GM20431 (cell line): ENCODE measurements around the gene PTPN5.
"Not testable (repeated sequence)": the region's sequence is repeated elsewhere in the genome, so short reads cannot be mapped to it uniquely, and the experiment has no call there.

ENCODE experiments used
- in situ Hi-C: fragments of 300-500 bp; cut with MseI, MboI; formaldehyde crosslinking; loops from one replicate; pipeline ENCODE4 v1.15.0; 2020; ENCODE audit warnings: low sequenced_read_pairs; ENCODE audit not compliant: unreplicated experiment

Gene PTPN5

GRCh38 chr11:18698341-18699268, 93.0 kb downstream of the PTPN5 start, which contains the start of gene TMEM86A:
Gene TMEM86A, plus strand, starts transcription at chr11:18698779. Its CDS starts 108 bp downstream, at chr11:18698887.
- in situ Hi-C loops = no loop called here

GRCh38 chr11:18697576-18697975, 94.0 kb downstream of the PTPN5 start:
- in situ Hi-C loops = no loop called here

GRCh38 chr11:18696638-18697225, 94.9 kb downstream of the PTPN5 start:
- in situ Hi-C loops = no loop called here

- in situ Hi-C loops = no loop called here
Observed at GRCh38 chr11:18692941-18693760, 98.4 kb downstream of the PTPN5 start.

- in situ Hi-C loops = not testable (repeated sequence)
Observed at GRCh38 chr11:18691467-18692140, 100.0 kb downstream of the PTPN5 start.

- in situ Hi-C loops = no loop called here
Observed at GRCh38 chr11:18684267-18684666, 107.3 kb downstream of the PTPN5 start.

GRCh38 chr11:18682466-18682865, 109.1 kb downstream of the PTPN5 start:
- in situ Hi-C loops = no loop called here

GRCh38 chr11:18681949-18682348, 109.6 kb downstream of the PTPN5 start:
- in situ Hi-C loops = not testable (repeated sequence)
